Parathyroid adenoma (tissue), 2 donors: Measurements from ENCODE around the gene RBM12.

Experiments used
- H2AFZ ChIP-seq: fragments of 300-600 bp; sonication (generic); one replicate; pipeline ENCODE4 v1.7.0; 2017; ENCODE audit warnings: antibody characterized with exemption, mild to moderate bottlenecking
- H3K27ac ChIP-seq: fragments of 300-600 bp; sonication (generic); one replicate; pipeline ENCODE4 v1.7.0; 2017
- H3K27me3 ChIP-seq: fragments of 300-600 bp; sonication (generic); one replicate; pipeline ENCODE4 v1.7.0; 2017; ENCODE audit warnings: low read length; ENCODE audit not compliant: control insufficient read depth, insufficient read depth
- H3K36me3 ChIP-seq: fragments of 300-600 bp; sonication (generic); one replicate; pipeline ENCODE4 v1.7.0; 2017; ENCODE audit warnings: low read length; ENCODE audit not compliant: control insufficient read depth, insufficient read depth
- H3K4me1 ChIP-seq: fragments of 300-600 bp; sonication (generic); one replicate; pipeline ENCODE4 v1.7.0; 2017; ENCODE audit warnings: control low read depth
- H3K4me2 ChIP-seq: fragments of 300-600 bp; sonication (generic); one replicate; pipeline ENCODE4 v1.7.0; 2017; ENCODE audit warnings: low read length
- H3K4me3 ChIP-seq: fragments of 300-600 bp; sonication (generic); one replicate; pipeline ENCODE4 v1.7.0; 2017; ENCODE audit warnings: low read depth, low read length
- H3K79me2 ChIP-seq: fragments of 300-600 bp; sonication (generic); one replicate; pipeline ENCODE4 v1.7.0; 2017; ENCODE audit warnings: control low read depth
- H3K9ac ChIP-seq: fragments of 300-600 bp; sonication (generic); one replicate; pipeline ENCODE4 v1.7.0; 2017; ENCODE audit warnings: mild to moderate bottlenecking
- H3K9me3 ChIP-seq: fragments of 300-600 bp; sonication (generic); one replicate; pipeline ENCODE4 v1.7.0; 2017; ENCODE audit warnings: low read length; ENCODE audit not compliant: control insufficient read depth
- TF ChIP-seq, protein P1 (sequence below): fragments of 300-600 bp; sonication (generic); IDR thresholded peaks from one replicate; pipeline ENCODE4 v1.7.0; 2017; ENCODE audit warnings: antibody characterized with exemption, mild to moderate bottlenecking
- donor health status: primary hyperparathyroidism.

RBM12 gene

GRCh38 chr20:35617397-35618262 is 47.1 kb downstream of the RBM12 start:
- H3K4me3 ChIP-seq, result peak overlapping the region; percentile 57
- no peak overlapping the region for H3K9ac ChIP-seq
- TF ChIP-seq, protein P1, sequence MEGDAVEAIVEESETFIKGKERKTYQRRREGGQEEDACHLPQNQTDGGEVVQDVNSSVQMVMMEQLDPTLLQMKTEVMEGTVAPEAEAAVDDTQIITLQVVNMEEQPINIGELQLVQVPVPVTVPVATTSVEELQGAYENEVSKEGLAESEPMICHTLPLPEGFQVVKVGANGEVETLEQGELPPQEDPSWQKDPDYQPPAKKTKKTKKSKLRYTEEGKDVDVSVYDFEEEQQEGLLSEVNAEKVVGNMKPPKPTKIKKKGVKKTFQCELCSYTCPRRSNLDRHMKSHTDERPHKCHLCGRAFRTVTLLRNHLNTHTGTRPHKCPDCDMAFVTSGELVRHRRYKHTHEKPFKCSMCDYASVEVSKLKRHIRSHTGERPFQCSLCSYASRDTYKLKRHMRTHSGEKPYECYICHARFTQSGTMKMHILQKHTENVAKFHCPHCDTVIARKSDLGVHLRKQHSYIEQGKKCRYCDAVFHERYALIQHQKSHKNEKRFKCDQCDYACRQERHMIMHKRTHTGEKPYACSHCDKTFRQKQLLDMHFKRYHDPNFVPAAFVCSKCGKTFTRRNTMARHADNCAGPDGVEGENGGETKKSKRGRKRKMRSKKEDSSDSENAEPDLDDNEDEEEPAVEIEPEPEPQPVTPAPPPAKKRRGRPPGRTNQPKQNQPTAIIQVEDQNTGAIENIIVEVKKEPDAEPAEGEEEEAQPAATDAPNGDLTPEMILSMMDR, result peak; percentile 4
- no peaks in the 10 kb centered on the region for H3K79me2 ChIP-seq
- H3K4me1 ChIP-seq, result peaks cover 4% of the 10 kb centered on the region
- H3K36me3 ChIP-seq, result no peaks in the 10 kb centered on the region
- no peaks in the 10 kb centered on the region for H3K27me3 ChIP-seq
- peak overlapping the region; percentile 85 for H3K27ac ChIP-seq
- peak overlapping the region; percentile 53 for H2AFZ ChIP-seq
- H3K9me3 ChIP-seq, result no peaks in the 10 kb centered on the region
- H3K4me2 ChIP-seq, result peak overlapping the region; percentile 77

GRCh38 chr20:35616465-35617396 is 48.0 kb downstream of the RBM12 start:
- Histone ChIP-seq H3K4me3 (peak overlapping the region; percentile 57), H3K9ac (no peak overlapping the region), H3K27me3 (no peaks in the 10 kb centered on the region), H3K9me3 (no peaks in the 10 kb centered on the region), H3K4me2 (peak overlapping the region; percentile 77), H3K27ac (peak overlapping the region; percentile 85), H3K79me2 (no peaks in the 10 kb centered on the region), H3K36me3 (no peaks in the 10 kb centered on the region), H2AFZ (peak overlapping the region; percentile 53), H3K4me1 (peaks cover 4% of the 10 kb centered on the region)
- TF ChIP-seq, protein P1, result no peak

DNA sequence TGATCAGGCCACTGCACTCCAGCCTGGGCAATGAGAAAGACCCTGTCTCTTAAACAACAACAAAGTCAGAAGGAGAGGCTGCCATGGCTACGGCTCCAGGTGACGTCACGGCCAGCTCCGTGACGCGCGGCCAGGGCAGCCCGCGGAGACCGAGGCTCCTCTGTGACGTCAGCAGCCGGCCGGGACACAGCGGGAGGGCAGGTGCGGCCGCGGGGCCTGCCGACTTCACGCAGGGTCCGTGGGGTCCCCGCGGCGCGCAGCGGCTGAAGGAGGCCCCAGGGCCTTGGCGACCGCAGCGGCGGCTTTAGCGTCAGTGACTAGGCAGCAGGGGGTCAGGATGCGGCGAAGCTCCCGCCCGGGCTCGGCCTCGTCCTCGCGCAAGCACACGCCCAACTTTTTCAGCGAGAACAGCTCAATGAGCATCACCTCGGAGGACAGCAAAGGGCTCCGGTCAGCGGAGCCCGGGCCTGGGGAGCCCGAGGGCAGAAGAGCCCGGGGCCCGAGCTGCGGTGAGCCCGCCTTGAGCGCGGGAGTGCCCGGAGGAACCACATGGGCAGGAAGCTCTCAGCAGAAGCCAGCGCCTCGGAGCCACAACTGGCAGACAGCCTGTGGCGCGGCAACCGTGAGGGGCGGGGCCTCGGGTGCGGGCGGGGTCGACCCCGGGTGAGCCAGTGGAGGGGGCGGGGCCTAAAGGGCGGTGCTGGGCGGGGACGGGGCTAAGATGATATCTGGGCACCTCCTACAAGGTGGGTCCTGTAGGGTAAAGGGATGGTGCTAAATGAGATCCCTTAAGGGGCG is 48.8 kb downstream of the RBM12 start, which contains the start of gene SPAG4:
TSS of gene SPAG4 (plus strand) at position 163 of the 798 bp plus-strand sequence. CDS start at position 338, 175 bp downstream.
- peak within 1 kb of the TSS; percentile 81 for H3K4me2 ChIP-seq
- H3K4me1 ChIP-seq, result peaks cover 4% of the 10 kb centered on the region
- TF ChIP-seq, protein P1, result no peak
- H3K9ac ChIP-seq, result no peak within 1 kb of the TSS
- H3K27ac ChIP-seq, result peak within 1 kb of the TSS; percentile 85
- no peaks in the 10 kb centered on the region for H3K79me2 ChIP-seq
- peak within 1 kb of the TSS; percentile 99 for H2AFZ ChIP-seq
- peak within 1 kb of the TSS; percentile 57 for H3K4me3 ChIP-seq
- H3K9me3 ChIP-seq, result no peaks in the 10 kb centered on the region
- no peaks in the 10 kb centered on the region for H3K36me3 ChIP-seq
- H3K27me3 ChIP-seq, result no peaks in the 10 kb centered on the region

DNA sequence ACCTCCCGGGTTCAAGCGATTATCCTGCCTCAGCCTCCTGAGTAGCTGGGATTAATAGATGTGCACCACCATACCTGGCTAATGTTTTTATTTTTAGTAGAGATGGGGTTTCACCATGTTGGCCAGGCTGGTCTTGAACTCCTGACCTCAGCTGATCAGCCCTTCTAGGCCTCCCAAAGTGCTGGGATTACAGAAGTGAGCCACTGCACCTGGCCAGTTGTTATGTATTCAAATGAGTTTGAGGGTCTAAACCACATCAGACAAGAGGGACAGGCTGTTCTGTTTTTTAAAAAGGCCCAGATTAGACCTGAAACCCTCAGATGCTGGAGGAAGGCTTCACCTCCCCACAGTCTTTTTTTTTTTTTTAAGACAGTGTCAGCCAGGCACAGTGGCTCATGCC is 53.2 kb downstream of the RBM12 start:
- H2AFZ ChIP-seq, result no peak overlapping the region
- no peak overlapping the region for H3K27ac ChIP-seq
- H3K4me2 ChIP-seq, result no peak overlapping the region
- TF ChIP-seq, protein P1, result no peak
- no peak overlapping the region for H3K9ac ChIP-seq
- H3K4me3 ChIP-seq, result no peak overlapping the region
- H3K27me3 ChIP-seq, result no peaks in the 10 kb centered on the region
- H3K9me3 ChIP-seq, result no peaks in the 10 kb centered on the region
- no peaks in the 10 kb centered on the region for H3K79me2 ChIP-seq
- no peaks in the 10 kb centered on the region for H3K36me3 ChIP-seq
- H3K4me1 ChIP-seq, result no peaks in the 10 kb centered on the region
